K562 (cell line): ENCODE results near the gene CCND3. TPM values are rescaled to one million over a fixed set of nuclear protein-coding genes. Genes with fewer than 3 reads are reported as not detected.

Source experiments
- EGR1 ChIP-seq: fragments of 450-650 bp; conservative IDR thresholded peaks from 2 replicates; pipeline ENCODE4 v1.6.1; 2017; ENCODE audit warnings: mild to moderate bottlenecking
- ELF2 ChIP-seq: fragments of 250-450 bp; sonication (Bioruptor Pico); IDR thresholded peaks from 2 replicates; pipeline ENCODE4 v1.5.0; 2021; ENCODE audit warnings: mild to moderate bottlenecking
- ELF4 ChIP-seq: fragments of 450-650 bp; formaldehyde crosslinking; IDR thresholded peaks from 2 replicates; pipeline ENCODE4 v1.4.0; 2022; ENCODE audit warnings: missing genetic modification characterization
- ETV1 ChIP-seq: fragments of 450-650 bp; conservative IDR thresholded peaks from 2 replicates; pipeline ENCODE4 v1.6.1; 2016; ENCODE audit warnings: missing genetic modification characterization, control low read depth, low read depth, missing compliant biosample characterization
- GABPB1 ChIP-seq: sonication (generic); formaldehyde crosslinking; IDR thresholded peaks from 2 replicates; pipeline ENCODE4 v1.8.0; 2022; ENCODE audit warnings: mild to moderate bottlenecking, missing genetic modification reagents
- LARP7 ChIP-seq: fragments of 450-650 bp; IDR thresholded peaks from 2 replicates; pipeline ENCODE4 v1.6.1; 2016
- MCM7 ChIP-seq, 2 experiments: fragments of 450-650 bp; IDR thresholded peaks; 2 replicates each; pipeline ENCODE4 v1.6.1; 2016 to 2018
- MTA1 ChIP-seq: fragments of 450-650 bp; IDR thresholded peaks from 2 replicates; pipeline ENCODE4 v1.6.1; 2017; ENCODE audit warnings: borderline replicate concordance
- NR3C1 ChIP-seq: sonication (generic); formaldehyde crosslinking; IDR thresholded peaks from 2 replicates; pipeline ENCODE4 v1.8.1; 2022; ENCODE audit warnings: missing genetic modification reagents
- PTTG1 ChIP-seq: fragments of 450-650 bp; IDR thresholded peaks from 2 replicates; pipeline ENCODE4 v1.6.1; 2016; ENCODE audit warnings: low read depth, mild to moderate bottlenecking, missing genetic modification characterization, missing compliant biosample characterization
- RBM15 ChIP-seq: fragments of 200-400 bp; formaldehyde crosslinking; IDR thresholded peaks from 2 replicates; pipeline ENCODE4 v1.6.1; 2018; ENCODE audit warnings: mild to moderate bottlenecking, low read length, moderate library complexity; ENCODE audit not compliant: insufficient read depth
- RBM22 ChIP-seq: fragments of 200-400 bp; formaldehyde crosslinking; IDR thresholded peaks from 2 replicates; pipeline ENCODE4 v1.6.1; 2018; ENCODE audit warnings: low read length, low read depth; ENCODE audit not compliant: poor library complexity, severe bottlenecking
- RHOXF2B ChIP-seq: fragments of 250-450 bp; sonication (Bioruptor Pico); conservative IDR thresholded peaks from 2 replicates; pipeline ENCODE4 v1.5.1; 2021
- RUNX1 ChIP-seq: sonication (generic); IDR thresholded peaks from 2 replicates; pipeline ENCODE4 v1.6.1; 2016; ENCODE audit warnings: antibody characterized with exemption, low read depth
- SIX5 ChIP-seq, 2 experiments: IDR thresholded peaks; 2 replicates each; pipeline ENCODE4 v1.6.1; 2011; ENCODE audit warnings: low read length in 2 of 2, borderline replicate concordance in 1 of 2, low read depth in 1 of 2, mild to moderate bottlenecking in 1 of 2, moderate library complexity in 1 of 2; ENCODE audit not compliant: insufficient read depth in 1 of 2
- SPI1 ChIP-seq: IDR thresholded peaks from 2 replicates; pipeline ENCODE4 v1.6.1; 2011; ENCODE audit warnings: low read depth, low read length, control low read depth, borderline replicate concordance
- TAF9B ChIP-seq: fragments of 450-650 bp; IDR thresholded peaks from 2 replicates; pipeline ENCODE4 v1.6.1; 2018; ENCODE audit warnings: mild to moderate bottlenecking; ENCODE audit not compliant: partially characterized antibody
- TFAM ChIP-seq: fragments of 250-450 bp; sonication (Bioruptor Pico); conservative IDR thresholded peaks from 2 replicates; pipeline ENCODE4 v1.5.0; 2021; ENCODE audit warnings: mild to moderate bottlenecking, moderate library complexity
- XRCC5 ChIP-seq: fragments of 200-400 bp; formaldehyde crosslinking; IDR thresholded peaks from 2 replicates; pipeline ENCODE4 v1.6.1; 2017; ENCODE audit warnings: low read depth, mild to moderate bottlenecking, low read length
- ZC3H4 ChIP-seq: sonication (generic); formaldehyde crosslinking; IDR thresholded peaks from 2 replicates; pipeline ENCODE4 v1.9.0; 2021; ENCODE audit warnings: missing genetic modification reagents, borderline replicate concordance
- ZC3H8 ChIP-seq: fragments of 450-650 bp; IDR thresholded peaks from 2 replicates; pipeline ENCODE4 v1.6.1; 2017
- ZNF121 ChIP-seq: sonication (generic); formaldehyde crosslinking; conservative IDR thresholded peaks from 2 replicates; pipeline ENCODE4 v1.8.0; 2022; ENCODE audit warnings: missing genetic modification reagents
- ZNF212 ChIP-seq: fragments of 450-650 bp; formaldehyde crosslinking; IDR thresholded peaks from 2 replicates; pipeline ENCODE4 v1.4.0; 2020; ENCODE audit warnings: mild to moderate bottlenecking
- ZNF445 ChIP-seq: fragments of 250-450 bp; sonication (Bioruptor Pico); IDR thresholded peaks from 2 replicates; pipeline ENCODE4 v1.4.0; 2020; ENCODE audit warnings: low read depth, mild to moderate bottlenecking, moderate library complexity
- ZNF75A ChIP-seq: fragments of 450-650 bp; formaldehyde crosslinking; IDR thresholded peaks from 2 replicates; pipeline ENCODE4 v1.4.0; 2020; ENCODE audit warnings: mild to moderate bottlenecking
- ZNF764 ChIP-seq: fragments of 250-450 bp; sonication (Bioruptor Pico); IDR thresholded peaks from 2 replicates; pipeline ENCODE4 v1.4.0; 2020; ENCODE audit warnings: low read depth, mild to moderate bottlenecking, moderate library complexity
- polyA plus RNA-seq, 8 experiments: library from polyadenylated mRNA; depleted of rRNA in 4 of 8; stranded (reverse) in 5 of 8; unstranded in 3 of 8; fragments of >200 nt; fragmentation: Nextera tagmentation in 2 of 8; fragmentation: Illumina TruSeq in 1 of 8; extraction: Ambion mirVana in 2 of 8; extraction: Trizol in 1 of 8; gene quantifications; 2 replicates each; pipeline versions ENCODE4 v1.2.1 to v1.2.3, GENCODE V29; 2011 to 2014; ENCODE audit warnings: inconsistent platforms in 1 of 8, missing spikeins in 1 of 8
- total RNA-seq, 7 experiments: library from RNA; depleted of rRNA in 6 of 7; stranded (reverse); fragments of >200 nt in 6 of 7; fragmentation: Illumina TruSeq in 2 of 7; extraction: Trizol in 2 of 7; gene quantifications; 2 replicates each; pipeline versions ENCODE4 v1.2.1 to v1.2.3, GENCODE V29; 2011 to 2021; ENCODE audit warnings: low replicate concordance in 1 of 7
- TF ChIP-seq, protein P1 (sequence below): sonication (generic); formaldehyde crosslinking; IDR thresholded peaks from 2 replicates; pipeline ENCODE4 v1.8.1; 2023; ENCODE audit warnings: mild to moderate bottlenecking, missing genetic modification reagents
- TF ChIP-seq, protein P2 (sequence below), 2 experiments: fragments of 250-450 bp in 1 of 2; fragments of 450-650 bp in 1 of 2; sonication (Bioruptor Pico) in 1 of 2; IDR thresholded peaks; 2 replicates each; pipeline versions ENCODE4 v1.6.1 to v1.8.0; 2016 to 2021; ENCODE audit warnings: mild to moderate bottlenecking in 2 of 2, moderate library complexity in 2 of 2, missing compliant biosample characterization in 1 of 2, missing genetic modification characterization in 1 of 2

Gene CCND3
- total and polyA plus RNA-seq, 9 of the 15 experiments (the other 6 are each of a cell fraction or from before 2014, with no cell fraction given): 21.5 to 204 (median 97.4) TPM

- TF ChIP-seq, protein P1, sequence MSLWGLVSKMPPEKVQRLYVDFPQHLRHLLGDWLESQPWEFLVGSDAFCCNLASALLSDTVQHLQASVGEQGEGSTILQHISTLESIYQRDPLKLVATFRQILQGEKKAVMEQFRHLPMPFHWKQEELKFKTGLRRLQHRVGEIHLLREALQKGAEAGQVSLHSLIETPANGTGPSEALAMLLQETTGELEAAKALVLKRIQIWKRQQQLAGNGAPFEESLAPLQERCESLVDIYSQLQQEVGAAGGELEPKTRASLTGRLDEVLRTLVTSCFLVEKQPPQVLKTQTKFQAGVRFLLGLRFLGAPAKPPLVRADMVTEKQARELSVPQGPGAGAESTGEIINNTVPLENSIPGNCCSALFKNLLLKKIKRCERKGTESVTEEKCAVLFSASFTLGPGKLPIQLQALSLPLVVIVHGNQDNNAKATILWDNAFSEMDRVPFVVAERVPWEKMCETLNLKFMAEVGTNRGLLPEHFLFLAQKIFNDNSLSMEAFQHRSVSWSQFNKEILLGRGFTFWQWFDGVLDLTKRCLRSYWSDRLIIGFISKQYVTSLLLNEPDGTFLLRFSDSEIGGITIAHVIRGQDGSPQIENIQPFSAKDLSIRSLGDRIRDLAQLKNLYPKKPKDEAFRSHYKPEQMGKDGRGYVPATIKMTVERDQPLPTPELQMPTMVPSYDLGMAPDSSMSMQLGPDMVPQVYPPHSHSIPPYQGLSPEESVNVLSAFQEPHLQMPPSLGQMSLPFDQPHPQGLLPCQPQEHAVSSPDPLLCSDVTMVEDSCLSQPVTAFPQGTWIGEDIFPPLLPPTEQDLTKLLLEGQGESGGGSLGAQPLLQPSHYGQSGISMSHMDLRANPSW (CRISPR knock-in tag): 0 out of 2 replicates have a peak, but pooled peaks have one; percentile 54
- TF ChIP-seq TFAM (no peak), MTA1 (peak; percentile 71; the same call in 1 of the 2 replicates), ZNF445 (CRISPR knock-in tag) (no peak), GABPB1 (CRISPR knock-in tag) (peak; percentile 72), RUNX1 (peak; percentile 87; the same call in 1 of the 2 replicates), TAF9B (no peak), SIX5 (IDR thresholded peaks at IDR 0.05; ENCODE audit: borderline replicate concordance in 1 of 2, insufficient read depth in 1 of 2, low read depth in 1 of 2, low read length in 2 of 2) (no peak), NR3C1 (CRISPR knock-in tag) (no peak), PTTG1 (no peak), LARP7 (no peak; the same call in 1 of the 2 replicates), ELF2 (no peak), ZNF212 (CRISPR knock-in tag) (peak; percentile 15; the same call in 1 of the 2 replicates), ZNF75A (CRISPR knock-in tag) (no peak), RHOXF2B (CRISPR knock-in tag) (no peak), RBM15 (no peak), ZC3H8 (no peak), ZNF764 (CRISPR knock-in tag) (no peak), ELF4 (no peak), RBM22 (no peak), EGR1 (no peak), ZC3H4 (no peak), ZNF121 (CRISPR knock-in tag) (no peak), XRCC5 (peak; percentile 93), MCM7 (IDR thresholded peaks at IDR 0.05) (no peak), ETV1 (tag) (peak; percentile 41; the same call in 1 of the 2 replicates), SPI1 (no peak)
- TF ChIP-seq, protein P2, sequence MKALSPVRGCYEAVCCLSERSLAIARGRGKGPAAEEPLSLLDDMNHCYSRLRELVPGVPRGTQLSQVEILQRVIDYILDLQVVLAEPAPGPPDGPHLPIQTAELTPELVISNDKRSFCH (CRISPR knock-in tag; IDR thresholded peaks at IDR 0.05): no peak
- TF ChIP-seq, protein P2 (tag; IDR thresholded peaks at IDR 0.05): peak; percentile 62
Measured at GRCh38 chr6:41936073-41936837, 5.4 kb downstream of the CCND3 start (continued).
